ENCODE data around the gene RAMP3.
"Not testable (repeated sequence)": the region's sequence is repeated elsewhere in the genome, so short reads cannot be mapped to it uniquely, and the experiment has no call there.

RAMP3 gene

DNA sequence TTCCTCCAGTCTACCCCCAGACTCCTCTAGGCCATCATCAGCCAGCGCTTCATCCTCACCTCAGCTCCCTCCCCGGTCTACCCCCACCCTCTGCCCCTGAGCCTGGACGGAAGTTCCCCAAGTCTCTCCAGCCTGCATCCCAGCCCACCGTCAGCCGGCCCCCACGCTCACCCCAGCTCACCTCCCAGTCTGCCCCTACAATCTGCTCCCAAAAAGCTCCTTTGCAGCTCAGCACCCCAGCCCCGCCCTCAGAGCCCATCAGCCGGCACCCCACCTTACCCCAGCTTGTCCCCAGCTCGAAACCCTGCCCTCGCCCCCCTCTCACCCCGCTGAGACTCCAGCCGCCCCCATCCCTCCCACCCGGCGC lies 322 bp upstream of the RAMP3 start:
- no peak for DNase-seq

DNA sequence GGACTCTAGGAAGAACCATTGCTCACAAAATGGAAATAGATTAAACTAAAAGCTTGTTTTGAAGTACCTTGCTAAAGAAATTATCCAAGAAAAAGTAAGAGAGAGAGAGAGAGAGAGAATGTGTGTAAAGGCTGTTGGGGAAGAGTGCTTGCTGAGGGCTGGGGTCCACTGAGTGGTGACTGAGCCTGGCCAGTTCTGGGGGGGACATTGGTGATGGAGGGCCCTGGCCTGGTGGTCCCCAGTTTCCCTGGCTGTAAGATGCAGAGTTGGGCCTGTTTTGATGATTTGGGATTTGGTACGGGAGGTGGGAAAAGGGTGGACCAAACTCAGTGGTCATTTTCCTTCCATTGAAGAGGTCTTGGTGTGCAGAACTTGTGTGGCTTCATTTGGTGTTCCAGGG lies 880 bp downstream of the RAMP3 start:
- no peak for DNase-seq

DNA sequence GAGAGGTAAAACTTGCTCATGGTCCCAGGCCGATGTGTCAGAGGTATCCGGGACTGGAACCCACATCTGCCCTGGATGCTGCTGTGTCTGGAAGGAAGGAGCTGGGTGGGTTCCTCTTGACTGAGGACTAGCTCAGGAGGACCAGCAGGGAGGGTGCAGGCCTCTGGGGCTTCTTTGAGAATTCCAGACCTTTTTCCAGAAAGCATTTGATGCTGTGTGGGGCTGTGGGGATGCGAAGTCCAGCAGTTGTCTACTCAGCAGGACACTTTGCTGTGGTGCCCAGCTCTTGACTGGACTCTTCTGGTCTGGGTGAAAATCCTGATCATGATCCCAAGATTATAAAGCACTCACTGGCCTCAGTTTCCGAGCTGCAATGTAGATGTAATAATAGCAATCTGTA lies 1.7 kb downstream of the RAMP3 start:
- DNase-seq = no peak

DNA sequence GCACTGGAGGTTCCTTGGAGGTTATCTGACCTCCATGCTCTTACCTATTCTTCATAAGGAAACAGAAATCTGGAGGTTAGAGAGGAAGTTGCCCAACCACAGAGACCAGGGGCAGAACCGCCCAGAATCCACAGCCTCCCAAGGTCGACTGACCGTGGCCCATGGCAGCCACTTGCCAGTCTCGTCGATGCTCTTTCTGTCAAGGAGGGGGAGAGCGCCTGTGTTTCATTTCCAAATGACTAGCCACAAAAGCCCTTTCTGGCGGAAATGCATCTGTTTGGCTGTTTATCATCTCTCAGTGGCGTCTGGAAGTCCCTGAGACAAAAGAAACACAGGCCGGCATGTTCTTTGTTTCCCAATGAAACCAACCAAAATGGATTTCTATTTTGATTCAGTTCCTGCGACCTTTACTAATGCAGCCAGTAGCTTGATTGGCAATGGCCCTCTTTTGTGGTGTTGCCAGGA lies 2.9 kb downstream of the RAMP3 start:
- DNase-seq = no peak

DNA sequence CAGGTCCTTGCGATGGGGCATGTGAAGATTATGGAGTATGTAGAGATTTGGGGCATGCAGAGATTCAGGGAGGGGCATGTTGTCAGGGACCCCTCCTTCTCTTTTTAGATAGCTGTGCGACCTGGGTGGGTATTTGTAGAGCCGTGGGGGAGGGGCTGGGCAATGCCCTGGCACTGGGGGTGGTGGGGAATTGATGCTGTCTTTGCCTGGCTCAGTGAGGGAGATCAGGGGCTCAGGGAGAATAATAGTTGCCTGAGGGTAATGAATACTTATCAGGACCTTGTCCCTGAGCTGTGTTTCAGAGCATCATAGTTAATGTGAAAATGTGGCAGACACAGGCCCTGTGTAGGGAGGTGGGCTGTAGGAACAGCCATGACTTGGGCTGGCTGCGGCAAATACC lies 3.5 kb downstream of the RAMP3 start:
- DNase-seq = no peak

DNA sequence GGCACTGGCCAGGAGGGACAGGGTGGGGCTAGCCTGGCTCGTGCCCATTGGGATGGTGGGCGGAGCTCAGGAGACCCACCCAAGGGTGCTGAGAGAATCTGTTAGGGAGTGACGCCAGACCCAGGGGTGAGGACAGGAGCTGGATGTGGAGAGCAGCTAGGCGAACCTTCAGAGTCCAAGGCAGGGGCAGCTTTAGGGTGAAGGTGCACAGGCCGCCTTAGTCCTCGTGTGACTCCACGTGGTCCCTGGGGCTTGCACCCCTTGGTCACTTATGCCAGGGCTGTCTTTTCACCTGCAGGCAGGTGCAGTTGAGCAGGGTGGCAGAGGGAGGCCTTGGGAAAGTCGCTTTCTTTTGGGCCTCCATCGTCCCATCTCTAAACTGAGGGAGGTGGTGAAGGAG lies 4.3 kb downstream of the RAMP3 start:
- no peak for DNase-seq

DNA sequence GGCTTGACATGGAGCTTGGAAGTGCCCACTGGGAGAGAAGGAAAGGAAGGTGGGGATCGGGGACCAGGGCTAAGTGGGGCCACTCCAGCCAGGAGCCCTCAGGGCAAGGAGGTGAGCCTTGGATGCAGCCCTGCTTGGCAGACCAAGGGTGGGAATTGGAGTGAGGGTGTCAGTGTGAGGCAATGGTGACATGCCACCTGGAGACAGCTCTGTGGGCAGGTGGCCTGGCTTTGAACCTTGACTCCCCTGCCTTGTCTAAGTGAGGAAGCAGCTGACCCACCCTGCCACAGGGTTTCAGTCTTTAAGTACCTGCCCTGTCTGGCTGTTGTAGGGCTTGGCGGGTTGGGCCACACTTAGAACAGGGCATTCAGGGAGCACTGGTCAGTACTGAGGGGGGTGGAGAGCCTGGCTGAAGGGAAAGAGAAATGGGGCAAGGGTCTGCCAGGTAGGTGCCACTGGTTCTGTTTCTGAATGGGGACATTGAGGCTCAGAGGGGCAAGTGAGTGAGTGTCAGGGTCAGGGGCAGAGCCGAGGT lies 4.8 kb downstream of the RAMP3 start:
- no peak for DNase-seq

DNA sequence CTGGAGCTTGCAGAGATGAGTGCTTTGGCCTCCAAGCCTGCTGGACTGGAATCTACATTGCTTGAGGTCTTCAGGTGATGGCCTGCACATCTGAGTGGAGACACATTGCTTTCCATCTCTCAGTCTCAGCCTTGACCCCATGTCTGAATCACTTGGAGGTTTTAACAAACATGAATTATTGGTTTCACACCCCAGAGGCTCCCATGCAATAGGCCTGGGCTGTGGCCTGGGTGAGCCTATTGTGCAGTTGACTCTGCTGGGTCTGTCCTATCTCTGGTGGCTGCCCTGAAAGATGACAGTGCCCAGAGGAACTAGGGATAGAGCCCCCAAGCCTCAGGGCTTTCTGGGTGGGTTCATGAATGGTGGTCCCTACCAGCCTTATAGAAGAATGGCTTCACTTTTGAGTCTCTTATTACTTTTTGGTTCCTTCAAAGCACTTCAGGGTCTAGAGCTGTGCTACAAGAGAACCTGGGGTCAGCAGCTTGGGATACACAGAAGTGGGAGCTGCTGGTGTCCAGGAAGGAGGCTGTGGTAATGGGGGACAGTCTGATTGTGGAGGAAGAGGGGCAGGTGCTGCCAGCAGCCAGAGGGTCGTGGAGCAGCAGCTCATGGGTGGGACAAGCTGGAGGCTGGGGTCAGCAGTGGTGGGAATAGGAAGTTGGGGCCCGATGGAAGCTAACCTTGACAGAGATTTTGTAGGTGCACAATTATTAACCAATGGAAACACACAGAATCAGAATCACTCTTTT lies 5.5 kb downstream of the RAMP3 start:
- DNase-seq = no peak

DNA sequence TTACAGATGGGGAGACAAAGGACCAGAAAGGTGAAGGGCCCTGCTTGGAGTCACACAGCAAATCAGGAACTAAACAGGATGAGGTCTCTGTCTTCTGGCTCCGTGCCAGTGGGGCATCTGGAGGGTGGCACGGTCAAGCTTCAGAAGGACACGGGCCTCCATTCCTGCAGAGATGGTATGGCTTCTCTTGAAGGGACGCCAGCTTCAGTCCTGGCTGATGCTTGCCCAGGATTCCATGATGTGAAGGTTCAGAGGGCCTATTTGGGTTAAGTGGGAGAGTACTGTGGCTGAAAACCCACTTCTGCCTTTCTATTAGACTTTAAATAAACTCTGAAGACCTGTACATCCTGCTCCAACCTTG lies 6.1 kb downstream of the RAMP3 start:
- DNase-seq = no peak

DNA sequence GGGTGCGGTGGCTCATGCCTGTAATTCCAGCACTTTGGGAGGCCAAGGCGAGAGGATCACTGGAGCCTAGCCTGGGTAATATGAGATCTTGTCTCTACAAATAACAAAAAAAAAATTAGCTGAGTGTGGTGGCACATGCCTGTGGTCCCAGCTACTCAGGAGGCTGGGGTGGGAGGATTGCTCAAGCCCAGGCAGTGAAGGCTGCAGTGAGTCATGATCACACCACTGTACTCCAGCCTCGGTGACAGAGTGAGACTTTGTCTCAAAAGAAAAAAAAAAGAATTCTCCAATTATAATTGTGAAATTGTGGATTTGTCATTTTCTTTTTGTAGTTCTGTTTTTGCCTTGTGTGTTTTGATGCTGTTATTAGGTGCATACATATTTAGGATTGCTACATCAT lies 6.7 kb downstream of the RAMP3 start:
- DNase-seq = not testable (repeated sequence)

DNA sequence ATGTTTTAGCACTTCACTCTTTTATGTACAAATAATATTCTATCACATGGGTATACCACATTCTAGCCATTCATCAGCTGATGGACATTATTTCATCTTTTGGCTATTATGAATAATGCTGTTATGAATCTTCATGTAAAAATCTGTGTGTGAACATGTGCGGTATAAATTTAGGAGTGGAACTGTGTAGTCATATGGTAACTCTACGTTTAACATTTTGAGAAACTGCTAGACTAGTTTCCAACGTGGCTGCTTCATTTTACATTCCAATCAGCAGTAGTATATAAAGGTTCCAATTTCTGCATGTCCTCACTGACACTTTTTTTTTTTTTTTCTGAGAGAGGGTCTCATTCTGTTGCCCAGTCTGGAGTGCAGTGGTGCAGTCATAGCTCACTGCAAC lies 8.3 kb downstream of the RAMP3 start:
- no peak for DNase-seq

DNA sequence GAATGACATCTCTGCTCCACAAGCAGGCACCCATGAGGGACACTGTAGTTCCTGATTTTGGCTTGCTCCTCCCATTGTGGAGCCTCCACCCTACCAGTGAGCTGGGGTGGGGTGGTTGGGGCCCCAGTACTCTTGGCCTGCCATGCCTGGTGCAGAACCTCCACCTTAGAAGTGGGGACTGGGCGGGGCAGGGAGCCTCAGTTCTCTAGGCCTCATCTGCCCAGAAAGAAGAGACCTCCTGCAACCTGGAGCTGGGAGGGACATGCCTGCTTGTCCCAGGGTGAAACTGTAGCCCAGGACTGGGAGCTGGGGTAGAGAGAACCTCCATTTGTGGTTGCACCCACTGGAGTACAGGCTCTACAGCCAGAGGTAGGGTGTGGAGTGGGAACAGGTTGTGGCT lies 14.4 kb downstream of the RAMP3 start:
- no peak for DNase-seq

DNA sequence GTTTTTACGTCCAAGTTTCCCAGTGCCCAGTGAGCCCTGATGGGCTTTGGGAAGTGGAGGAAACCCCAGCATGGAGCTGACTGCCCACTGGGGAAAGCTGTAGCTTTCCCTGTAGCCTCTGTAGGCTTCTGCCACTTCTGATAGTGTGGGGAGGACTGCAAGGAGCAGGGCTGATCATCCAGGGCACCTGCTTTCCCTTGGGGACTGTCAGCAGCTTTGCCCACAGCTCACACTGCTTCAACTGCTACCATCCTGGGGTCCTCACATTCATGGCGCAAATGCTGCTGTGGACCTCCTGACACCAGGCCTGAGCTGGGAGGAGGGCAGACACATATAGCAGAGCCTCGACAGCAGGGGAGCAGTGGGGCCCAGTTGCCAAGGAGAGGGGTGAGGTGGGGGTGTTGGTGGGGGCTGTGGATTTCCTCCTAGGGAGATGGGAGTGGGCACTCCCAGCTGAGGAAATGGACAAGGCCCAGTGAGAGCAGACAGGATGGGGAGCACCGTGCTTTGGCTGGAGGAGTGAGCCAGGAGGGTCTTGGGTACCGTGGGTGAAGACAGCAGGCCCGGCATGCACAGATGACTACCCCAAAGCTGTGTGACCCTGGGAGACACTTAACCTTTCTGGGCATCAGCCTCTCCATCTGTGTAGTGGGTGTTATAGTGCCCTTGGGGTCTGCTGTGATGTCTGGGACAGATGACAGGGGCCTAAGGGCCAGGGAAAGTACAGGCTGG lies 16.2 kb downstream of the RAMP3 start:
- no peak for DNase-seq

DNA sequence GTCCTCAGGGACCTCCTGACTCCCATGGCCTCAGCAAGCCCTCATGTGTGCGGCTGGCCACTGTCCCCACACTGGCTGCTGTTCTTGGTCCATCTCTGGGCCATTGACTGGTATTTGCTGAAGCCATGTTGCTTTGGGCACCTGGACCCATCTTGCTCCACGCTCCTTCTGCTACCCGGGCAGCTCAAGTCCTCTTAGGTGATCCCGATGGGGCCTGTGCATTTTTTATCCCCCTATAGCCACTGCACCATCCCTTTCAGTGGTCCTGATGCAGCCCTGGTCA lies 16.7 kb downstream of the RAMP3 start:
- DNase-seq = no peak

DNA sequence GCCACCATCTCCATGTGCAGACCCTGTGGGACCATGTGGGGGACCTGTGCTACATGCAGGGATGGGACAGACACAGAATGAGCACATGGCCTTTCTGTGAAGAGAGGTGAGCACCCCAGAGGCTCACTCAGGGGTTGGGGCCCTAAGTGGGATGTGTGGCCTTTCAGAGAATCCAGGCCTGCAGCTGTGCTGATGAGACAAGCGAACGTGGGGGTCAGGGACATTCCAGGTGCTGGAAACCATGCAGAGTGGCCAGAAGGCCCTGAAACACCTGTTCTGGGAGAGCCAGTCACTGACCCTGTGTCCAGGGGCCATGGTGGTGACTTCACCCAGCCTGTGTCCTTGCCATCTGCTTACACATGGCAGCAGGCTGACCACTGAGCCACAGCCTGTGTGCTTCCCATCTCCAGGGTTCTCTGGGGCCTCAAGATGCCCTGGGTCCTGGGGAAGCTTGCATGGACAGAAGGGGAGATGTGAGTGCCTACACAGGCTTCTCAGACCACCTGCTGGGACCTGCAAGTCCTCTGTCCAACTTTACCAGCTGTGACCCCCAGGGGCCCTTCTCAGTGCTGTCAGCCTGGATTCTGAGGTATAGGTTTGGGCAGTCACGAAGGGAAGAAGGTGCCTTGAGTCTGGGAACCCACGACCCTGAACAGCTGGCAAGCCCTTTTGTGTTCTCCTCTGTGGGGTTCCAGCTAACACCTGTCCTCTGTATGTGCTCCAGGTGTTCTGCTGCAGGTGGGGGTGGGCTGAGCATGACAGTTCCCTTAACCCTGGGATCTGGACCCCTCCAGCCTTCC lies 17.6 kb downstream of the RAMP3 start:
- DNase-seq = no peak

DNA sequence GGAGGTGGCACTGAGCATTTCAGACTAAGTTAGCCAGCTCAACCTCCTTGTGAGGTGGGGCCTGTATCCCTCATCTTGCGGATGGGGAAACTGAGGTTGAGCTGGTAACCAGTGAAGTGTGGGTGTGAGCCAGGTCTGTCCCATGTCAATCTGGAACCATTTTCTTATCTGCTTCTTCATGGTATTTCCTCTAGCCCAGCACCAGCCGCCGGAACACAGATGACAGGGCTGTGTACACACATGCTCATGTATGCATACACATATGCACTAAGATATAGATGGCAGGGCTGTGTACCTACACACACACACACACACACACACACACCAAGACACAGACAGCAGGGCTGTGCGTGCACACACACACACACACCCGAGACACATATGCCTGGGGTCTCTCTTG lies 18.5 kb downstream of the RAMP3 start:
- DNase-seq = no peak

DNA sequence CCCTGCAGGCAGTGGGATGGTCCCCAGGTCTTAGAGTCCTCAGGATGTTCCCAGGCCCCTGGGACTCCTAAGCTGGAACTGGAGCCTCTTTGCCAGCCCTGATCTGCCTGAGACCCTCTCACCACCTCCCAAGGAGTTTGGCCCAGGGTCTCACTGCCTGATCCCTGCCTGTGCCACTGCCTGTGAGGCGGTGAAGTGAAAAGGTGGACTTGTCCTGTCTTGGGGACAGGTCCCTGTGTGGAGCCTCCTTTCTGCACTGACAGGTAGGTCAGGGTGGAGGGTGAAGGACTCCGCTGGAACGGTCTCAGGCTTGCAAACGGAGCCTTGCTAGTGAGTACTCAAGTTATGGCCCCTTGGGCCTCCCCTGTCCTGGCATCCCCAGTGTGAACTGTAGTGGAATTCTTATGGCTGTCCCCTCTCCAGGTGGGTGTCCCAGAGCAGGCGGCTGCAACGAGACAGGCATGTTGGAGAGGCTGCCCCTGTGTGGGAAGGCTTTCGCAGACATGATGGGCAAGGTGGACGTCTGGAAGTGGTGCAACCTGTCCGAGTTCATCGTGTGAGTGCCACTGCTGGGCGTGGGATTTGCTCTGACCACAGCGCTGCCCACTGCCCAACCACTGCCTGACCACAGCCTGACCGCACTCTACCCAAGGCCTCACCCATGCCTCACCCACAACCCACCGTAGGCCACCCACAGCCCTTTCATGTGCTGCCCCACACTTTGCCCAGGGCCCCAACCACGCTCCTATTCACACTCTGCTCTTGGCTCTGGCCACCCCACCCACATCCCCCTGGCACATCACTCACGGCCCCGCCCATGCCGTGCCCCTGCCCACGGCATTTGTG lies 19.5 kb downstream of the RAMP3 start:
- DNase-seq = no peak

DNA sequence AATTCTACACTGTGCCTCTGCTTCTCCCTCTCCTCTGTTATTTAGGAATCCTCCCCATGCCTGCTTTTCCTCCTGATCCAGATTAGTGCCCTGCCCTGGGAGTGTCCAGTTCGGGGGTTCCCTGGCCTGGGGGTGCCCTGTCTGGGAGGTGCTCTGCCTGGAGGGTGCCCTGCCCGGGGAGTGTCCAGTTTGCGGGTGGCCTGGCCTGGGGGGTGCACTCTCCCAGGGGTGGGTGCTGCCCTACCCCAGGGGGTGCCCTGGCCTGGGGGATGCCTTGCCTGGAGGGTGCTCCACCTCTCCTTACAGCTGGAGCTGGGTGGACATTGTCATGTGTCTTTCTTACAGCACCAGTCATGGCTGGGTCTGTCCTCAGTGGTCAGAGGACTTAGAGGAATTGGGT lies 20.2 kb downstream of the RAMP3 start:
- DNase-seq = no peak

DNA sequence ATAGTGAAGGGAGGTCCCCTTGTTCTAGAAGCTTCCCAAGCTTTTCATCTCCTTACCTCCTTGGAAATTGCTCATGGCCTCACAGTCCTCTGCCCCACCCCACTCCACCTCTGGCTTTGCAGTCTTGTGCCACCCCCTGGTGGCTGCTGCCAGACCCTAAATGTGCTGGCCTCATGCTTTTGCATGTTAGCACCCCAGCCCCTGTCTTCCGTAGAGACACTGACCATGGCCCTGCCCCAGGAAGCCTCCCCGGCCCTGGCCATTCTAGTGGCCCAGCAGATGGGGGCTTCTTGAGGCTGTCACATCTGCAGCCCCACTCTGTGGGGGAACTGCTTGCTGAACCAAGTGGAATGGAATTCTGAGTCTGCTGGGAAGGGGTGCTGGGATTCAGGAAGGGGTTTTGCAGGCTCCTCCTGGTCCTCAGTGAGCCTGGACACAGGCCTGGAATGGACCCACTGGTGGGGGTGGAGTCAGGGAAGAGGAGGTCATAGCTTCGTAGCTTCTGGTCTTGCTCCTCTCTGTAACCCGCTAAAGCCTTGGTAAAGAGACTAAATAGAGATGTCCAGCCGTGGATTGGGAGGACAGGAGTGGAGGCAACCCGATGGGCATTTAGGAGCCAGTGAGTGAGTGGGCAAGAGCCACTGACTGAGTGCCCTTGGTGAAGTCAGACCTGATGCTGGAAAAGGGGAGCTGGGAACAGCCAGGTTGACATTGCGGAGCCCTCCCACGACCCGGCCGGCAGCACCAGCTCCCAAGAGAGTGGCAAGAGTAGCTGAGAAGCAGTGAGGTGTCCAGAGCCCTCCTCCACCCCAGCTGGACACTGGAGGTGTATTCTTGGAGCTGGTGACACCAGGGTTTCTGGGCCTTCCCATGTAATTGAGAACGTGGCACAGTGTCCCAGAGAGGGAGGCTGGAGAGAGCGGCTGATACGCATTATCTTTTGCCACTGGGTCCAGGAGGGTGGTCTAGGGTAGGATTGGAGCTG lies 20.9 kb downstream of the RAMP3 start:
- no peak for DNase-seq

DNA sequence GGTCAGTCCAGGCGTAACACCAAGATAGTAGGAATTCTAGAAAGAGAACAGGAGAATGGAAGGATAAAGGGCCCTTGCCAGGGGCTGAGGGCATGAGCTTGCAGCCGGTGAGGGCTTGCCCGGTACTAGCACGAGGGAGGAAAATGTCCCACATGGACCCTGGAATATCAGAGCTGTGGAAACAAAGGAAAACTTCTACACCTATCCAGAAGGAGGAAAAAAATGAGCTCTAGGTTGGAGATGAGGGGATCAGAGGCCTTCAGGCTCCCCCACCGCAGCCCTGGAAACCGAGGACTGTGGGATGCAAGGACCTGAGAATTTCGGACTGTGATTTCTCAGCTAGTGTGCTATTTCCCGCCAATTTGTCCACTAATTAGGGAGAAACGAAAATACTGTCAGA lies 22.1 kb downstream of the RAMP3 start:
- DNase-seq = no peak

DNA sequence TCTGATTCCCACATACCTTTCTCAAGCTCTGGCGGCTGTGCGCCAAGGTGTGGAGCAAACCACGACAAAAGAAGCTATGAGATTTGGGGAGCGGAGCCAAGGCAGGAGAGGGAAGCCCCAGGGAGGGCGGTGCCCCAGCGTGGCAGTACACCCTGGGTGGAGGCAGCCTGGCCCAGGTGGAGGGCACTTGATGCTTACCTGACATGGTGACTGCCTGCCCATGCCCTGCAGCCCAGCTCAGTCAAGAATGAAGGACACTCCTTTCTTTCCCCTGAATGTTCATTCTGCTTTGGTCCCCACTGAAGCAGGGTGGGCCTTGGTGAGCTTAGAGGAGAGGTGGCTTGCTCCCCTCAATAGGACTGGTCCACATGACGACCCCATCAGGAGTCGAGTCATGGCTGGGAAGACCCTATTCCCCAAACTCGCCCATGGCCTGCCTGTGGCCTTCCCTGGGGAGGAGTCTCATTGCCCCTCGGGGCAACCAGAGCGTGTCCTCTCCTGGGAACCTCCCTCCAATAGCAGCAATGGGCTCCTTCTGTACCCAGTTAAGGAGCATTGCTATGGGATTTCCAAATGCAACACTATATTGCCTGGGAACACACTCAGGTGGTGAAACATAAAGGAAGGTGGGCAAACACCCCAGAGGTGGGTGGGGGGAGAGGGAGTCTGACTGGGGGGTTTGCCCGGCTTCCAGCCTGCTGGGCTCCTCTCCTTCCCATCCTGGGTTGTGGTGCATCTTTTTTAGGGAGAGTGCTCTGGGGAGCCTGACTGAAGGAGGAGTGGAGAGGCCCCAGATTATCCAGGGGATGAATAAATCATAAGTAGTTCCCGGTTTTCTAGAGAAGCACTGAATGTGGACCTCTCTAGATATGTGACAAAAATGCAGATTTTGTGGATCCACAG lies 22.7 kb downstream of the RAMP3 start:
- DNase-seq = no peak
